HG03460 (cell line): Measurements from ENCODE around the gene PDE4D.

Experiments
- ATAC-seq: cut with Tn5 transposase; IDR thresholded peaks from one replicate; pipeline ENCODE4 v1.9.1; 2021; ENCODE audit not compliant: unreplicated experiment

The PDE4D gene

DNA sequence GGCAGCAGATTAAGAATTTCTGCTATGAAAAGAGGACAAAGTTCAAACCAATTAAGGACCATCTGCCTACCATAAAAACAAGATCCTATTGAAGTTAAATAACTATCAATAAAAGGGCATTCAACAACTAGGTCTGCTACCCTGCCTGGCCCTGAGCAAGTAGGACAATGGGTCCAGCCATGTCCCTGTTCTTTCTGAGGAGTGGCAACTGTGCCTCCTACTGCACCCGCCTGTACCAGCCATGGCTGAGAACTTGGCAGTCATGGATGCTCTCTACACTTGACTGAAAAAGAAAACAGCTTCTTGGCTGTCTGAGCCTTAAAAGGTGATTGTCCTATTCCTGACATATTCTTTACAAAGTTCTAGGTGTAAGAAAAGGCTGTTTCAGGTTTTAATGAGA lies 652.4 kb downstream of the PDE4D start:
- ATAC-seq = no peak

DNA sequence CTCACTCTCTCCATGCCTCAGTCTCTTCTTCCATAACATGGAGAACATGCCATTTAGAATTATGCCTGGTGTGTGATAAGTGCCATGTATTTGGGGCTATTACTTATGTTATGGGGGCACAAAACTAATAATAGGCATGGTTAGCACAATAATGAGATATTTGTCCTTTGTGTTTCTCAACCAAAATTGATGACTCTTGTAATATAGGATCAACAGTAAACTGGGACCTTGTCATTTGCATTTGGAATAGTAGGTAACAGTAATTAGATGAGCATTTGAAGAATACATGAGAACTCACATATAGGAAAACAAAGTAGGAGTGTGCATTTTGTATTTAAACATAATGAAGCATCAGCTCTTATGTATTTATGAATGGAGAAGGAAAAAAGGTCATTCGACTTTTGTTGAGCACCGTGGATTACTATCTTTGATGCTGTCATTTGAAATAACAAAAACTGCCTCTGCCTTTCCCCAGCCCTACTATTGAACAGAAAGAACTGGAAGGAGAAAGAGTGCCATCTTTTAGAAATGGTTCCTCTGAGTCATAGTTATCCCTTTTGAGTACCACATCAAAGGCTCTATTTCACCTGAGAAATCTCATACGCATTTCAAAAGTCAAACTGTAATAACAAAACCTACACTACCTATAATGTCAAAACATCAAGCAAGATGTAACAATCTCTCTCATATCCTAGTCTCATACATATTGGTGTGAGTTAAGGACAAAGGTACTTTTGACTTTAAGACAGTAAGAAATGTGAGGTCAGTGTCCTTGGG lies 655.2 kb downstream of the PDE4D start:
- no peak for ATAC-seq

DNA sequence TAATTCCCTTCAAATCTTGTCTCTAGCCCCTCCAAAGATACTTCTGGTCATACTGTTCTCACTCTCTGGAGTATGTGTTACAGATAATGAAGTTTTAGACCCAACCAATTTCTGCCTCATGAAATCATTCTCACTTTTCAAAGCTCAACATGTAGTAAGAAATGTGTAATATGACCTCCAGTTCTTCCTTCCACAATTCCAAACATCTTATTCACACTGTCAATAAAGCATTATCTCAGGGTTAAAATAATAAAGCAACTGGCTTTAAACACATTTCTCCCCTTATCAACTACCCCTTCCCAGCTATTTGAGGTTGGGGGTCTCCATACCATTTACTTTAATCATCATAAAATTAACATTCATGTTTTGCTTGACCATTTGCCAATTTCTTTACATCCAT lies 656.5 kb downstream of the PDE4D start:
- no peak for ATAC-seq

DNA sequence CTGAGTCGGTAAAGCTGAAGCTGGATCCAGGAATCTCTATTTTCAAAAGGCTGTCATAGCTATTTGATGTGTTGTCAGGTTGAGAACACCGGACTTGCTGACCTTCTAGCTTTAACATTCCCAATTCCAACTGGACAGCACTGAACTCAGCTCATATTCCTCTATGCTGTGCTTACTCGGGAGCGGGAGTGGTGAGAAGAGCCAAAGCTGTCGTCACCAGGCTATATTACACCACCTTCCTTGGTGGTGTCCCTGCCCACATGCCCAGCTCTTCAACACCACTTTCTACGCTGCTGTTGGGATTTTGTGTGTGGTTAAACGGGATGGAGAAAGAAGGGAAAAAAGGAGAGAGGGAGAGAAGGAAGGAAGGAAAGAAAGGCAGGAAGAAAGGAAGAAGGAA lies 657.1 kb downstream of the PDE4D start:
- ATAC-seq = no peak

DNA sequence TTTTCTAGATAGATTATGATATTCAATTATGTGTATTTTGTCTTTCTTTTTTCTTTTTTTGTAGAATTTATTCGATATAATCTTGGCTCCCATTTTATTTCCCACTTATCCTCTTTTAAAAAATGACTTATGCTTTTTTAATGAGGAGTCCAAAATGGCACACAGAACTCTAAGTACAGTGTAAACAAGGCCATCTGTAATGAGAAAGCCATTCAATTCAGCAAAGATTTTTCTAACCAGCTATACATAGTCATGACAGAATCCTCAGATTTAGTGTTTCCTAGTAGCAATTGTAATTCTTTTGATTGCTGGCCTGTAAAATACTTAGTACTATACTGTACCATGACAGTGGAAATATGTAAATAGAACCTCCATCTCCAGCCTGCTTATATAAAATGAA lies 659.3 kb downstream of the PDE4D start:
- ATAC-seq = no peak

DNA sequence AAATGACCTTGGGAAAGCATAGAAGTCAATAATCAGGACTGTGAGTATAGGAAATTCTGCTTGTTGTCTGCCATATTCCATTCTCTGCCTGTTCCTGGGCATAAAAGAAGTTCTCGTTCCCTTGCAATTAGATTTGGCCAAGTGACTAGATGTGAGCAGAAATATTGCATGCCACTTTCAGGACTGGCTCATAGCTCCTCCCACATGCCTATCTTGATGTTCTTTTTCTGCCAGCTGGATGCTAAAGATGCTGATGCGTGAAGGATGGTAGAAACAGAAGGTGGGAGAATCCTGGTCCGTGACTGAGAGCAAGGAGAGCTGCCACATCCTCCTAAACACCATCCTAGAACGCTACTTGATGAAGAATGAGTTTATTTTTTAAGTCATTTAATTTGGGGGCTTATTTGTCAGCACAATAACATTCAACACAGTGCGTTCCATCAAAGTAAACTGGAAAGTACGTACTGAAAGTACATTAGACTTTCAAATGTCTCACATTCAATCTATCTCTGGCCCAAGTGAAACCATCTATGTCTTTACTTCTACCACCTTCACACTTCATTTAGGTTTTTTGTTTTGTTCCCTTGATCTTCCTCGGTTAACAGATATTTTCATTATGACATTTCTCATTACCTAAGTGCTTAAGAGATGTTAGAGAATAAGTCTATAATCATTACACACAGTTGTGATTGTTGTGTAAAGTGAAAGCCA lies 662.1 kb downstream of the PDE4D start:
- ATAC-seq = no peak

DNA sequence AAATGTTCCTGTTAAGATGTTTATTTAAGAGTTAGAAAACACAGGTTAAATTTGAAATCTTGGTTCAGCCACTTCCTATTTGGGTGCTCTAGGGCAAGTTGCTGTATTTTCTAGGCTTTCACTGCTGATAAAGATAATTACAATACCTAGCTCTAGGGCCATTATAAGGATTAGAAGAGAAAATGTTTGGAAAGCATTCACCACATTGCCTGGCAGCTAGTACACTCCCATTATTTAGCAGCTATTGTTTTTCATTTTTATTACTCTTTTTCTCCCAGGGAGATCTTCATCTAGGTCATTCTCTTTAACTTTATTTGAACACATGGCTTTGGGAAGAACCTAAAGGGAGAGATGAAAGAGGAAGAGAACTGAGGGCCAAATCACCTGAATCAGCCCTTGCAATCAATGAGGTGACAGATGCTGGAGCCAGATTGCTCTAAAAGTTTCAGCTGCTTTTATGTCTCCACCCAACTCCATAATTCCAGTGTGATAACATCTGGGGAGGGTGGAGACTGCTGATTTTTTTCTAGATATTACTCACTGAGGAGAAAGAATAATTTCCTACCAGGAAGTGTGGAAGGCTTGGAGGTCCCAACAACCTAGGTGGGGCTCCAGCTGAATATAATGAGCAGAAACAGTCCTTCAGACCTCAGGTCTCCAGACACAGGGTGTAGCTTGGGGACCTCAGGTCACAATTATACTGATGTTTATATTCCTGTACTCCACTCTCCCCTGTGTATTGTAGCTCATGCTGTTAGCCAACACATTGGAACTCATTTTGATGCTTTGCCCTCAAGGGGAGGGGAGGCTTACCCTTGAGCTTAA lies 670.6 kb downstream of the PDE4D start:
- no peak for ATAC-seq

DNA sequence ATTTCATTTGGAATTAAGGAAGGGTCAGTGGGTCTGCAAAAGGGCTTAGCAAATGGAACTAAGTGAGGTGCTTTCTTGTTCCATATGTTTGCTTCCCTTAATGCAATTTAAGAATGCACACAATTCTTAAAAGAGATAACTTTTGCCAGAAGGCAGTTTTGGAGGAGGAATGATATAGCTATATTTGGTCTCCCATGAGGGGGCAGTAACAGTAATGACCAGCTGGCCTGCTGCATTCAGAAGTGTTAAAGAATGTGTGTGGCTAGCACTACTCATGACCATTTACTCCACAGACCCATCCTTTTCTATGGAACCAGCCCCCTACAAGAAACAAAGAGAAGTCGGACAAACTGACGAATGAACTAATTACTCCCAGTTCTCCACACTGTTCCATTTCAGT lies 671.8 kb downstream of the PDE4D start:
- no peak for ATAC-seq

DNA sequence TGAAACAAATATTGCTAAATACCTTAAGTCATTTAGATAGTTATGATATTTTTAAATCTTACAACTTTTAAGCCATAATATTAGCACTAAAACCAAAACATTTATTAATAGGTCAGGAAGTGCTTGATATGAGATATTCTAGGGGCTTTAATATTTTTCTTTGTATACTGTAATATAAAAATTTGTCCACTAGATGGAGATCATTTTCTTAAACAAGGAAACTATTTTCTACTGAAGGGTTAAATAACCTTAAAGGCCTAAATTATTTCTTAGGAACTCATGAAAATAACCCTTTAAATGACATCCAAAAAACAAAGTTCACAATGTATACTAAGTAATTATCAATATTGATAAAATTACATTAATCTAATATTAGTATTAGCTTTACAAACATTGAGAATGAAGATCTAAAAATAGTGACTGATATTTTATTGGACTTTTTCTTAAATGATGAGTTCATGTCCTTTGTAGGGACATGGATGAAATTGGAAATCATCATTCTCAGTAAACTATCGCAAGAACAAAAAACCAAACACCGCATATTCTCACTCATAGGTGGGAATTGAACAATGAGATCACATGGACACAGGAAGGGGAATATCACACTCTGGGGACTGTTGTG lies 675.0 kb downstream of the PDE4D start:
- ATAC-seq = no peak

DNA sequence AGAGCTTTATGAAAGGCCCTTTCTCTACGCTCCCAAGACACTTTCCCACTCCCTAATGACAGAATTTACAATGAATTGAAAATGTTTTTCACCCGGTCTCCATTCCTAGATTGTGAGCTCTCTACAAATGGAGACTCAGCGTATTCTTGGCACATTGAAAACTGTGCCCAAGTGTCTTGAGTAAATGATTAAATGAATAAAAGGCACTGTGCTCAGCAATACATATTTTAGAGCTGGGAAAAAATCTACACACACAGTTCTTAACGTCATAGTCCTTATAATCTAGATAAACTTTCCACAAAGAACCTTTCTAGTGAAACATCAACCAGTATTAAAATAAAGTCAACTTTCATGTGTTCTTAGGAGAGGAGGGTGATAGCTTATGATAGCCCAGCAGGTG lies 676.7 kb downstream of the PDE4D start:
- ATAC-seq = no peak

DNA sequence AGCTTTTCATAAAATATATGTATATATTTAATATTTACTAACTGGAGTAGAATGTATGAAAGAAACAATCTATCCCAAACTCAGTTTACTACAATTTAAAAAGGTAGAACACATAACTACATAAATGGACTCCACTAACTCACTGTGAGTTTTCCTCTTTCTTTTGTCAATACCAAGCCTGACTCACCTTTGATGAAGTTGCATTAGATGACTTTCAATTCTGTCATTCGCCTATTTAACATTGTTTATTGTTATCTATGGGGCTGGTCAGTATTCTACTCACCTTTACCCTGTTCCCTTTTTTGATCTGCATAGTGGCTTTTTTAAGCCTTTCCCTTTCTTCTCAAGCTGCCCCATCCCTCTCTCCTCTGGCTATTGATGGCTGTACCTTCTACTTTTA lies 680.9 kb downstream of the PDE4D start:
- no peak for ATAC-seq

DNA sequence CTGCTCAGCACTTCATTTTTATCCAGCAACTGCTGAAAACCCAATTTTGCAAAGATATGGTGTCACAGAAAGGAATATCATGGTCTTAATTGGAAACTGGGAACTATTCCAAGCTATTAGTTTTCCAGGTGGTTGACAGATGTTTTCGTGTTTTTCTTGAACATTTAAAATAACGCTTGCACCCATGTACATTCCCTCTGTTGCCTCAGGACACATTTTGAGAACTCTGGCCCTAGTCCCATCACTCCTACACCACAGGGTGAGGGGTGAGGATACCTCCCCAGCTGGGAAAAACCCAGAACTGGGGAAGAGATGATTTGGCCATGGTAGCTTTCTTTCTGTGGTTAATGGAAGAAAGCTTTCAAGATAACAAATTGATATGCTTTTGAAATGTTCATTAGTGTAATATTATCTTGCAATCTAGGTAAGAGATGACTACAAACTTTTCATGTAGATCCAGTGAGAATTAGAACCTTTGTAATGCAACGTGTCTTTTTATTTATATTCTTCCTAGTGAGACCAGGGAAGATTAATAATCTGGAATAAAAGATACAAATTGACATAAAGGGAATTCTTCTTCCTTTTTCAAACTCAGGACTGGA lies 683.7 kb downstream of the PDE4D start:
- ATAC-seq = no peak

DNA sequence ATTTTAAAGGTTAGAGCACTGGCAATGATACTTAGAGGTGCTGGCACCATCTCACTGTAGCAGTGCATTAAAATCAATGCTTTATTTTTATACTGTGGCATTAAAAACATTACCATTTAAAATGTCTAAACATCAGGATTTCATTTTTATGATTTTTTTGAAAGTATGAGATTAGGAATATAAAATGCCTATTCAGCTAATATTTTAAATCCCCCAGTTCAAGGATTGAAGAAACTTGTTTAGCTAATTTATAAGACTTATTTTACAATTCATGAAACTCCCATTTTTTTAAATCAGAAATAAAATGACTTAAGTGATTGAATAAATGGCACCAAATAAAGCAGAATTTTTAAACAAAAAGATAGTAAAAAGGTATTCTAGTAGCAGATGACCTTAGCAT lies 685.1 kb downstream of the PDE4D start:
- ATAC-seq = no peak

DNA sequence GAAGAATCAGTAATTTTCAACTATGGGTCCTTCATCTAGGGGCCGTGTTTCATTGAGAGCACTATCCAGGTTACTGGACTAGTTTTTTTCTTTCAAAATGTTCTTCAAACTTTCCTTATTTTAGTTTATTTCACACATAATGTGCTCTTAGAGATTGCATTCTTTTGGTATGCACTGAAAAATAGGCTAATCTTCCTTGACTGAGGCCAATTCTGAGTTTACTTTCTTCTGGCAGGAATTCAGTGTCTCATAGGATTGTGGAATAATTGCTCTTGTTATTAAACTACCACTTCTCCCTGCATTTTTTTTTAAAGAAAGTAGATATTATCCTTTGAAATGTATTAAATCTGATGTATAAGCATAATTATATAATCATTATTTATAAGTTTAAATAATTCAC lies 686.1 kb downstream of the PDE4D start:
- ATAC-seq = no peak

DNA sequence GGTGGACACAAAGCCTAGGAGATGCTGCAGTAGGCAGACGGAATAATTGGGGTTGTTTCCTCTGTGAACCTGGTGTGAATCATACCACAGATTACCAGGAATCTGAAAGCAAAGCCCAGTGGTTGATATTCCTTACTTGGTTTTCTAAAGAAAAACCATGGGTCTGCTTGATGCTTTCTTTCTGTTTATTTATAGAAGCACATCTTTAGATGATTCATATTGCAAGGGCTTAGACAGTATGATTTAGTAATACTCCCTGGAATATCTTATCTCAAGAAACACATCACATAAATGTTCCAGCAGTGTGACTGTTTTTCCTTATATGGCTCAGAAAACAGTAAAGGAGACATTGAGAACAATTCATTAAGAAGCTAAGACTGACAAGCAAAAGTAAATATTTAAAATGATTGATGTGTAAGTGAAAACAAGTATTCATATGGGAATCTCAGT lies 687.4 kb downstream of the PDE4D start:
- ATAC-seq = no peak

DNA sequence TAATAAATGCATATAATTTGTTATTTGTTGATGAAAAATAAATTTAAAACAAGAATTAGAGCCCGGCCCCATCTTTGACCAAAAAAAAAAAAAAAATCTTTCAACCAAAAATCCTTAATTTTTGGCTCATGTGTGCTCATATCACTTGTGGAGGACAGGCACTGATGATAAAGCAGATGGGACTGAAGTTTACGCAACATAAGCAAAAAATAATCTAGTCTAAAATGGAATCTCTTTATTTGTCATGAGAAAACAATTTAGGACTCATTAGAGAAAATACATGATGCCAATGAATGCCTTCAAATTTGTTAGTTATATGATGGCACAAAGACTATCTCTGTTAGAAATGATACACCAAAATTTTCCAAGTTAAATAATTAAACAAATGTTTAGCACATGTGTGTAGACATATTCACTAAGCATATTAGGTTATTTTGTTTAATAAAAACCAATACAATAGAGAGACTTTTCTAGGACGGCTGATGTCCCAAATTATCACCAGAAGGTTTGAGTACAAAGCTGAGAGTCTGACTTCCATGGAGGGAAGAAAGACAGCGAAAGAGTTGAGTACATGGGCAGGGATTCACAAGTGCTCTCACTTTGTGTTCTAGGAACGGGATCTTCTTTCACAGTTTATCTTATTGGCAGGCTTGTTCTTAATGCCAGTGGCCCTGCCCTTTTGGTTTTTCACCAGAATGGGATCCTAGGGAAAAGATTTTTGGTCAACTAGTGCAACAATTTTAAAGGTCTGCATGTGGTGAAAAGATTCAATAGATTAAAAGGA lies 689.2 kb downstream of the PDE4D start:
- no peak for ATAC-seq

DNA sequence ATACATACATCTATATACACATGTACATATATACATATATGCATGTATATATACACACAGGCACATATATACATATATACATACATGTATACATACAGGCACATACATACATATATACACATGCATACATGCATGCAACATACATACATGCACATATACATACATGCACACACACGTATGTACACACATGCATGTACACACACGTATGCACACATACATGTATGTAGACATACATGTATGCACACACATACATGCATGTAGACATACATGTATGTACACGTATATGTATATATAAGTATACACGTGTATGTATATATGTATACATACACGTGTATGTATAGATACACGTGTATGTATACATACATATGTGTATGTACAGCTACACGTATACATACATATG lies 693.7 kb downstream of the PDE4D start:
- no peak for ATAC-seq

DNA sequence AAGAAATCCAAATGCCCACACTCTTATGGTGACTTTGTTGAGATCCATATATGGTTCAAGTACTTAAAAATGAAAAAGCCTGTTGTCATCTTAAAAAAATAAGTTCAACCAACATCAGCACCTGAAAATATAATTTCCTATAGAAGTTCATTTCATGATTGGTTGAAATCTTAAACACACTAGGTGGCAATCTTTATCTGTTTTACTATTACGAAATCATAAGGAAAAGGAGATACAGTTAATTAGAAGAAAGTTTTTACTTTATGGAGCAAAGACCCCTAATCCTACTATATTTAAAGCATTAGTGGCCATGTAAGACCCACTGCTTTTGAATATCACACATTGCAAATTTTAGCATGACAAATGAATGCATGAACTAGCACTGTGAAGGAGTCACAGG lies 694.7 kb downstream of the PDE4D start:
- no peak for ATAC-seq

DNA sequence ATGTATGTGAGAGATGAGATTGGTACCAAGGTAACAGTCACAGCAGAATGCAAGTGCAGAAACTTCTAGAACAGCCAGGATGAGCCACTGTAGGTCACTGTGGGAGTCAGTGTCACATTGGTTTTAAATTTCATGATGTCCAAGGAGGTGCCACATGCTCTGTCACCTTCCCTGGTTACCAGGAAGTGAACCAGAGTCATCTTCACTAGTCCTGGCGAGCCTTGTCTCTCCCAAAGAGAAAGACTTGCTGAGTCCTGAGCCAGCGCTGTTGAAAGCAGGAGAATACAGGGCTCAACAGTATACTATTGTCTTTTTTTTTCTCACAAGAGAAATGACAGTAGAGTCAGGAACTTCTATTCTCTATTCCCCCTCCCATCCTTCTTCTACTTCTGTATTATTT lies 695.2 kb downstream of the PDE4D start:
- ATAC-seq = no peak

DNA sequence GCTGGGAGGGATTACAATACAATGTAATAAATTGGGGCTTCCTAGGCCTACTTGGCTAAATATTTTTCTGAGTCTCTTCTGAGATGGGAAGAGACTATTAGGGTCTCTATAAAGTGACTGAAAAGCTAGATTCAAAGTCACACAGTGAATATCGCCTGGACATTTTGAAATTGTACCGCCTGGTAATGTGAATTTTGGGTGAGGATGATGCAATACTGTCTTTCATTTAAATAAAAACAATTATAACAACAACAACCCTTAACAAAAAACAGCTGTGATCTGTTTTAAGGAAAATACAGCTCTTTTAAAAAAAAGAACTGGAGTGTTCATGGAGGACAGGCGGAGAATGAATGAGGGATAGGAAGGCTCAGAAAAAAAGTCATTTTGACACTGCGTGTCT lies 695.6 kb downstream of the PDE4D start:
- no peak for ATAC-seq
